Hematopoietic multipotent progenitor cell treated with erythropoietin and hydrocortisone succinate and interleukin-3 and kit ligand, for 8 days (in vitro differentiated cells): ENCODE results near the gene TSR3.

Experiments
- DNase-seq: peaks from one replicate; pipeline ENCODE4 v3.0.0-alpha.2; 2015

Gene TSR3

DNA sequence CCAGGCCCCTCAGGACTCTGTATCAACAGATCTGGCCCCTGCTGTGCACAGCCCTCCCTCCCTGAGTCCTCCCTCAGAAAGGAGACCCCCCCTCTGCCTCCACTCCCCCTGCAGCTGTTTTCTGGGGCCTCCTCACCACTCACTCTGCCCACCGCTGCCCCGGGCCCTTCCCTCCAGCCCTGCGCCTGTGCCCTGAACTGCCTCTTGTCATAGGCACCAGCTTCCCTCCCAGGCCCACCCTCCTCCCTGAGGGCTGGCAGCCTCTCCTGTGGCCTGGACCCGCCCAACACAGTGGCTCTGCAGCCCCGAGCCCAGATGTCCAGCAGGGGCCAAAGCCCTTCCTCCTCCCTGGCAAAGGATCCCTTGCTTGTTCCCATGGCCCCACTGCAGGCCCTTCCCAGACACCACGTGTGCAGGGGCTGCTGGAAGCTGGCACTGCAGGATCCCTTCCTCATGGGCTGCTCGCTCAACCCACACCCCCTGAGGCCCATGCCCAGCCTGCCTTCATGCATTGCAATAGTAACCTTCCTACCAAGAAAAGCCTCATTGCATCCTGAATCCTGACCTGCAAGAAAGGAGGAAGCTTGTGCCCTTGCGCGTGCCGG lies 25.8 kb upstream of the TSR3 start:
- DNase-seq = no peak

DNA sequence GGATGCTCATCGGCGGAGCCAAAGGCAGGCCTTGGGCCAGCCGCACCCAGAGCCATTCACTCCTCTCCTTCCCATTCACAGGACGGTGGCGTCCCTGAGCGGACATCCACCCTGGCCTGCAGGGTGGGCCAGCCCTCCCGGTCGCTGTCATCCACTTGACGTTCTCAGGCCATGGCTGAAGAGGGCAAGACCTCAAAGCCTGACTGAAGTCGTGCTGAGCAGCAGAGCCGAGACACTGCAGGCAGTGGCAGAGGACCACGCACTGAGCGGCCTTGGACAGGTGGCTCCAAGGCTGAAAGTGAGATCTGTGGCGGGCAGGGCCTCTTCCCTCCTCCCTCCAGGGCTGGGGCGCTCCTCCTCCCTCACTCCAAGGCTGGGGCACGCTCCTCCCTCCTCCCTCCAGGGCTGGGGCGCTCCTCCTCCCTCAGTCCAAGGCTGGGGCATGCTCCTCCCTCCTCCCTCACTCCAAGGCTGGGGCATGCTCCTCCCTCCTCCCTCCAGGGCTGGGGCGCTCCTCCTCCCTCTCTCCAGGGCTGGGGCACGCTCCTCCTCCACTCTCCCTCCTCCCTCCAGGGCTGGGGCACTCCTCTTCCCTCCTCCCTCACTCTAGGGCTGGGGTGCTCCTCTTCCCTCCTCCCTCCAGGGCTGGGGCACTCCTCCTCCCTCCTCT lies 24.2 kb upstream of the TSR3 start:
- DNase-seq = peak; percentile 42

DNA sequence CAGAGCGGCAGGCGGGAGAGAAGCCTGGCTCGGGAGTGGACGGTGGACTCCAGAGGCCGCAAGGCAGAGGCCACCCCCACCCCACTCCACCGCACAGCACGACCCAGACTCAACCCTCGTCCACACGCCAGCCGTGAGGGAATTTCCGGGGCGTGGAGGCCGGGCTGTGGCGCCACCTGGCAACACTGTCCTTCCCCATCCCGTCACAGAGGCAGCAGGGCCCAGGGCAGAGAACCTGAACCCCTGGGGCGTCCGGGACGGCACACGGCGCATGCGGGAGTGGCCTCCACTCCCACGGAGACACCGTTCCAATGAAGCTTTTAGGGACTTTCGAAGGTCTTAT lies 23.6 kb upstream of the TSR3 start:
- DNase-seq = no peak

DNA sequence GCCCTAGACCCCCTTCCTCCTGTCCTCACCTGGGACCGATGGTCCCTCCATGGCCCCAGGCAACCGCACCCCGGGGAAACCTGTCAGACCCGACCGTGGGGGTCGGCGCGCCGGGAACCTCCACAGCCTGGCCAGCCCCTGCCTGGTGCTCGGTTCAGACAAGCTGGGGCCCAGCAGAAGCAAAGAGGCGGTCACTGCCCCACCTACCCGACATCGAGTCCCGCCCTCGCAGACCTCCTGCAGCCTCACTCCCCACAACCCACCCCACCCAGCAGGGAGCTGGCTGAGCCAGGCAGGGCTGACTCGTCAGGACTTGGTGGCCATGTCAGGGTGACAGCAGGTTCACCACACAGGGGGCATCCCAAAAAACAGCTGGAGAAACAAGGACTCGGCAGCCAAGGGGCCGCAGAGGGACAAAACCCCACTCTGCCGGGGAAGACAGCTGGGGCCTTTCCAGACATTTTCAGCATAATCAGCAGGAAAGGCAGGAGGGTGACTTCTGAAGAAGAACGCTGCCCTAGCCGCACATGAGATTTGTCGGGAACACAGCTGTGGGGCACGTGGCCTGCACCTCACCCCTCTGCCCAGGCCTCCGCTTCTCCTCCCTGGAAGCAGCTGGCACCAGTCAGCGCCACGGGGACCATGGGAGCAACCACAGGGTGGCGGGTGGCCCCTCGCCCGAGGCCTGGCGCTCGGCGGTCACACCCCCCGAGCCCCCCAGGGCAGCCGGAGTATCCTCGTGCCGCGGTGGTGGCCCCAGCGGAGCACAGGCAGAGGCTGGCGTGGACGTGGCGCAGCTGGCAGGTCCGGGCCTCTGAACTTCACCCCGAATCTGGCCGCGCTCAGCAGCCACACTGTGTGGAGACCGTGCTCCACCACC lies 23.0 kb upstream of the TSR3 start:
- no peak for DNase-seq

DNA sequence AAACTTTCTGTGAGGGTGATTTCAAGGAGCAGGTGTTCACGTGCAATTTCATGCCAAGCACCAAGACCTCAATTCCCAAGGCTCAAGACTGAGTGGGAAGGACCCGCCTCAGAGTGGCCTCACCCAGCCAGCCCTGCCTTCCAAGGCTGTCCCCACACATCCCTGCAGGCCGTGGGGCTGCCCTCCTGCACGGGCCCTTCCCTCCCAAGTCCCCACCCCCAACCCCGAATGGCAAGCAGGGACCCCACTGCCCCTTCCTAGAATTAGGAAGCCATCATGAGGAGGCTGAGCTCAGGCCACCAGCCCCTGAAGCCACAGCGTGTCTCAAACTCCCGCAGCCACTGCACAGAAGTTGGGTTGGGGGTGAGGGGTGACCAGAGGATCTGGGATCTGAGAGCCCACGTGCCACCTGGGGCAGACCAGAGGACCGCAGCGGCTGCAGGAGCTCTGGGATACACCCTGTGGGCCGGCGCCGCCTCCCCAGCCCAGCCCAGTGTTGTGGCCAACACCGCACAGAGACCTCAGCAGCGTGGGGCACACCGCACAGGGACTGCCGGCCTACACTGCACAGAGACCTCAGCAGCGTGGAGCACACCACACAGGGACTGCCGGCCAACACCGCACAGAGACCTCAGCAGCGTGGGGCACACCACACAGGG lies 20.7 kb upstream of the TSR3 start:
- no peak for DNase-seq

DNA sequence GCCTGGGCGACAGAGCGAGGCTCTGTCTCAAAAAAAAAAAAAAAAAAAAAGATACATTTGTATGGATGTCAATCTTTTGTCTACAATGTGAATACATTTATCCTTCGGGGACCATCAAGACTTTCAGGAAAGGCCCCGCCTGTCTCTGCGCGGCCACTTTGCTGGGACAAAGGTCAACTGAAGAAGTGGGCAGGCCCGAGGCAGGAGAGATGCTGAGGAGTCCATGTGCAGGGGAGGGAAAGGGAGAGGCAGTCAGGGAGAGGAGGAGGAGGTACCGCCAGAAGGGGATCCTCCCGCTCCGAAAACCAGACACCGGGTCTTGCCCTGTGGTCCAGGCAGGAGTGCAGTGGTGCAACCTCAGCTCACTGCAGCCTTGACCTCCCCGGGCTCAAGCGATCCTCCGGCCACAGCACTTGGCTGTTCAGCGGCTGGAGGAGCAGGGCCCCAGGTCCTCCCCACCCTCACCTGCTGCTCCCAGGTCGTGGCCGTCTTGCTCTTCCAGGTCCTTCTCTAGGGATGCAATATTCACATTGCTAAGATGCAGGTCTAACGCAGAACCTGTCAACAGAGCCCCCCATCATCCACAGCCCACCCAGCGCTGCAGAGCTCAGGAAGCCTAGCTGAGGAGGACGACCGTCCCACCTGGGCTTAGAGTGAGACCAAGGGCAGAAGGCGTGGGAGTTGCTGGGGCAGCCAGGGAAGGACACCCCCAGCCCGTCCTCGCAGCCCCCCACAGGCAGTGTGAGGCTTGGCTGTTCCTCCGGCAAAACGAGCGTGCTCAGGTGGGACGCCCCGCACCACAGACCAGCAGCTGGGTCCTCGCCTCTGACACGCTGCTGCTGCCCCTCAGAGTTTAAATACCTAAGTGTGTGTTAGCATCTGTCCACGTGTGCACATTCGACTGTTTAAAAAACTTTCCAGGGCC lies 19.6 kb upstream of the TSR3 start:
- no peak for DNase-seq

DNA sequence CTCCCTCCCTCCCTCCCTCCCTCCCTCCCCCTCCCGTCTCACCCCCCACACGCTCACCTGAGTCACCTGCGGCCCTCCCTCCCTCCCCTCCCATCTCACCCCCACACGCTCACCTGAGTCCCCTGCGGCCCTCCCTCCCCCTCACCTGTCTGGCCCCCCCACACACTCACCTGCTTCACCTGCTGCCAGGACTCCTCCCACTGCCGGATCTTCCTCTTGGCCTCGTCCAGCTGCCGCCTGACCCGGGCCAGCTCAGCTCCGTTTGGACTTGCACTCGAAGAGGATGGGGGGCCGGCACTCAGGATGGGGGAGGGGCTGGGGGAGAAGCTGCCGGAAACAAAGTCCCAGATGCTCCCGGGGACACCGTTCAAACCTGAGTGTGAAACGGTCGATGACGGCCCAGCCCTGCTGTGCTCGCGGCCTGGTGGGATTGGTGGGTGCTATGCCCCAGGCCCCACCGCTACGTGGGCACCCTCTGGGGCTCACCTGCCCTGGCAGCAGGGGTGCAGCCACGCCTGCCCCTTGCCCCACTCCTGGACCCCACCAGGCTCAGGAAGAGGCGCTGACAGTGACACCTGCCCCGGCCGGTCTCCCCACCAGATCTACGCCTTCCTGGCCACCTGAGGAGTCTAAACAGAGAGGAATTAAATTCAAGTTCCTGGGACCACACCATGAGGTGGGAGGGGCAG lies 16.0 kb upstream of the TSR3 start:
- DNase-seq = no peak

DNA sequence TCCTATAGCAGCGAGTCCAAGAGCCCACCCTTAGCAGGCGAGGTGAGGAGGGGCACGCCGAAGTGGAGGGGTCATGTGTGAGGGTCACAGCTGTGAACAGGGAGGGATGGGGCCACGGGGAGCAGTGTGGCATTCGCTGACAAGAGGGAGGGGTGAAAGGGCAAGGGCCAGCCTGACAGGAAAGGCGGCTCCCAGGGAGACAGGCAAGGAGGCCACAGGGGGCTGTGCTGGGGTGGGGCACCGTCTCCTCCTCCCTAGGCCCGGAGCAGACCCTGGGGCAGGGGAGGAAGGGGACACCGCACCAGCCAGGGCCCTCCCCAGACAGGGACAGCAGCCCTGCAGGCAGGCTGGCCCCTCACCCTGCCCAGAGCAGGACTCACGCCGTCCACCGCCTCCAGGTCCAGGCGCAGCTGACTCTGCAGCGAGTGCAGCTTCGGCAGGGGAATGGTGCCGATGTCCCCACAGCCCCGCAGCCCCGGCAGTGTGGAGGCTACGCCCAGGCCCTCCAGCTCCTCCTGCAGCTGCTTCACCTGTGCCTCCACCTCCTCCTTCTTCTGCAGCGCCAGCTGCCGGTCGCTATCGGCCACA lies 15.1 kb upstream of the TSR3 start:
- no peak for DNase-seq

DNA sequence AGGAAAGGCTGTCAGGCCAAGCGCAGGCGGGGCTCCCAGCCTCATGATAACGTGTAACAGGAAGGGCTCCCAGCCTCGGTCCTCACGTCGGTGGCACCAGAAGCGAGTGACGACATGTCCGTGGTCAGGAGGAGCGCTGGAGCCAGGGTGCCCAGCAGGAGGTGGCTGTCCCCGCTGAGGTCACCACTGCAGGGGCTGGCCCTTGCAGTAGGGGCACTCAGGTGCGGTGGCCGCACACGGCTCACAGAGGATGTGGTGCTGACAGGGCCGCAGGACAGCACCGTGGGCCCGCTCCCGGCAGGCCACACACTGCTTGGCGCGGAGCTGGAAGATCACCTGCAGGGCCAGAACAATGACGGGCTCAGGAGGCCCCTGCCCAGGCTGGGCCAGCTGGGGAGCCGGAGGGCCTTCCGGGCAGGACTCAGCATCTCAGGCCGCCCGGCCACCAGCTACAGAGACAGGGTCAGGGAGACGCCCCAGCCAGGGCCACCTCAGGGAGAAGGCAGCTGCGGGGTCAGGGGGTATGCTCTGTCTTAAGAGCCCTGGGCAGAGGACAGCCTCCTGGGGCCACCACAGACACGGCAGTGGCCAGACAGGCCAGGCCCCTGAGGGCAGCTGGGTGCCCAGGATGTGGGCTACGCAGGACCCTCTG lies 14.5 kb upstream of the TSR3 start:
- DNase-seq = no peak

DNA sequence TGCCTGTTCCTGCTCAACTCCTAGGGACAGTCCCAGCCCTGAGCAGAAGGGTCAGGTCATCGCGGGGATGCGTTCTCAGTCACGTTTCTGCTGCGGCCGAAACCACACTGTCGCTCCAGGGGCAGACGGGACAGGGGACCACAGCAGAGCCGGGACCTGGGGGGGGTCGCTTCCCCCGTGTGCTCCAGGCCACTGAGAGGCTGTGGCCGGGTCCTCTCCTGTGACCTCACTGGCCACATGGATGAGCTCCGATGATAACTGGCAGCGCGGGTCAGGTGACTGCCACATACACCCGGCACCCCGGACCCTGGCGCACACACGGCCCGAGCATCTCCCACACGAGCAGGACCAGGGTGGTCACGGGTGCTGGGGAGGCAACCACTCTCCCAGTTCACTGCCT lies 12.8 kb upstream of the TSR3 start:
- no peak for DNase-seq

DNA sequence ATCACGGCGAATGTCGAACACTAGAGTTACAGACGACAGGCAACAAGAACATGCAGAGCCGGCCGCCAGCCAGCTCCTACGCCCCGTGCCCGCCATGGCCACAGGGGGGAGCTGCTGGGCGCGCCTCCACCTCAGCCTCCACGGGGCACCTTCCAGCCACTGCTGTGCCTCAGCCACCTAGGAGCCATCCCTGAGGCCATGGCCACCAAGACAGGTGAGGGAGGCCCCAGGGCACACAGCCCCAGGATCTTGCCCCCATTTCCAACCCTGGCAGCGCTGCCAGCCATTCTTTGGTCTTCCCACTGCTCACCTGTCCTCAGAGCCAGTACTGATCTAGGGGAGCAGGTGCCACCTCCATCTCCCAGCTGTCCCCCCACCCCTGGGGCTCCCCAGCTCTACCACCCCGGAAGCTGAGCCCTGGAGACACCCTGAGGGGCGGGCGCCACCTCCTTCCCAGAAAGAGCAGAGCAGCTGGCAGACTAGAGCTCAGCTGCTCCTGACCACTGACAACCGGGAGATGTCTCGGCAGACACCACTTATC lies 11.9 kb upstream of the TSR3 start:
- peak; percentile 61 for DNase-seq

DNA sequence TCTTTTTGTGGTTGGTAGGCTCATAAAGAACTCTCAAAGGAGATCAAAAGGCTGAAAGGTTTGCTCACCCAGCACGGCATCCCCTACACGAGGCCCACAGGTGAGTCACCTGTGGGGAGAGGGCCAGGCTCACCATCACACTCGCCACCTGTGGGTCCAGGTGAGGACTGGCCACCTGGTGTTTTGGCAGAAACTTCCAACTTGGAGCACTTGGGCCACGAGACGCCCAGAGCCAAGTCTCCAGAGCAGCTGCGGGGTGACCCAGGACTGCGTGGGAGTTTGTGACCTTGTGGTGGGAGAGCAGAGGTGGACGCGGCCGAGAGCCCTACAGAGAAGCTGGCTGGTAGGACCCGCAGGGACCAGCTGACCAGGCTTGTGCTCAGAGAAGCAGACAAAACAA lies 11.1 kb upstream of the TSR3 start:
- DNase-seq = no peak

DNA sequence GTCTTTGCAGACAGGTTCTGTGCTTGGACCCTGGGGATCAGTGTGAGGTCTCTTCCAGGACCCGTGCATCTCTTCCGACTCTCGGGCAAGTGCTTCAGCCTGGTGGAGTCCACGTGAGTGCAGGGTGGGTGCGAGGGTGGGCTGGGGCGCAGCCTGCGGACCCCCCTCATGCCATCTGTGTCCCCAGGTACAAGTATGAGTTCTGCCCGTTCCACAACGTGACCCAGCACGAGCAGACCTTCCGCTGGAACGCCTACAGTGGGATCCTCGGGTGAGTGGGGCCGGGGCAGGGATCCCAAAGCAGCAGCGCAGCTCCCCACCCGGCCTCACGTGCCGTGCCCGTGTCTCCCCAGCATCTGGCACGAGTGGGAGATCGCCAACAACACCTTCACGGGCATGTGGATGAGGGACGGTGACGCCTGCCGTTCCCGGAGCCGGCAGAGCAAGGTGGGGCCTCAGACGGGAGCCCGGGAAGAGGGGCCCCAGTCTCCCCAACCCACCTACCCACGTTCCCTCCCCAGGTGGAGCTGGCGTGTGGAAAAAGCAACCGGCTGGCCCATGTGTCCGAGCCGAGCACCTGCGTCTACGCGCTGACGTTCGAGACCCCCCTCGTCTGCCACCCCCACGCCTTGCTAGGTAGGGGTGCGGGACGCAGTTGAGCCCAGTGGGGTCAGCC lies 10.1 kb upstream of the TSR3 start:
- no peak for DNase-seq

DNA sequence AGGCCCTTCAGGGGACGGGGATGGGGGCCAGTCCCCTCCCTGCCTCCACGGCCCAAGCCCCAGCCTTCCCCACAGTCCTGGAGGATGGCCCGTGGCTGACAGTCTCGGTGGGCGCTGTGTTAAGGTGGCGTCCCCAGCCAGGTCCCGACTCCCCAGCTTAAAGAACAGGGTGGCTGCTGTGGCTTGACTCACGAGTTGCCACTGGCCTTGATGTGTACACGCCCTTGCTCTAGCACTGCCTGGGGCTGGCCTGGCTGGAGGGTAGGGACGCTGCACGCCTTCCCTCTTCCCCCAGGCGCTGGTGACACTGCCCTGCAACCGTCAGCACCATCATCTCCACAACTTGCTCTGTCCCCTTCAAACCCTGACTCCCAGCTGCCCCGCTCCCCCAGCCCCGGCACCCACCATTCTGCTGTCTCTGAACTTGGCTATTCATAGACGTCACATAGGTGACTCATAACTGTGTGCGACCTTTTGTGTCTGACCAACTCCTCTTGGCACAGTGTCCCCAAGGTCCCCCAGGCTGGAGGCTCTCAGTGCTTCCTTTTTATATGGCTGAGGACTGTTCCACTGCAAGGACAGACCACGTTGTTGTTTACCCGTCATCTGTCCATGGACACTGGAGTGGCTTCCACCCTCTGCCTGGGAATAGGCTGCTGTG lies 6.4 kb upstream of the TSR3 start:
- no peak for DNase-seq

DNA sequence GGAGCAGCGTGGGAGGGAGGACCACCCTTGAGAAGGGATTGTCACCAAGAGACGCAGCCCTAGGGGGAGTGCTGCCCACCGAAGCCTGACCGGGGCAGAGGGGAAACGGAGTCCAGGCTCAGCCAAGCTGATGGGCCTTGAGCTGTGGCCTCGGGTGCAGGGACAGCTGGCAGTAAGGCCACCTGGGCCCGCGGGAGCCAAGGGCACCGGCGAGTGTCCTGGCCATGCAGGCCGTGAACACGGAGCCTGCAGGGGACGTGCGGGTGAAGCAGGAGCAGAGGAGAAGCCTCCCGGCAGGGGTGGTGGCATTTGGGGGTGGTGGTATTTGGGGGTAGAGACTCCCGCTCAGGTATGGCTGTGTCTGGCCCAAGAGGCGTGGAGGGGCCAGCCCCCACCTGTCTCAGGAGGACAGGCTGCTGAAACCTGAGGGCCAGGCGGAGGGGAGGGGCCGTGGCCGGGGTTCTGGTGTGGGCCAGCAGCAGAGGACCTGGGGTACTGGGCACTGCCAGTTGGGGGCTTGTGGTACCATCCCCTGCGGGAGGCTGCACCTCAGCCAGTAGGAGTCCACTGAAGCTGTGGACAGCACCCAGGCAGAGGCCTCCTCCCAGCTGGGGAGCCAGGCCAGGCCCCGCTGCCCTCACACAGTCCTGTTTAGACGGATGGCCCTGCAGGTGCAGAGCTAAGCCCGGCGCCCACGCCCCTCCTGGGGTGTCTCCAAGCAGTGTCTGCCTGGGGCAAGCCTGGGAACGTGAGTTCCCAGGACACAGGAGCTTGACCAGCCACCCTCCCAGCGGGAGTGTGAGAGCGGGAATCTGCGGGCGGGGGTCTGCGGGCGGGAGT lies 4.6 kb upstream of the TSR3 start:
- DNase-seq = no peak

DNA sequence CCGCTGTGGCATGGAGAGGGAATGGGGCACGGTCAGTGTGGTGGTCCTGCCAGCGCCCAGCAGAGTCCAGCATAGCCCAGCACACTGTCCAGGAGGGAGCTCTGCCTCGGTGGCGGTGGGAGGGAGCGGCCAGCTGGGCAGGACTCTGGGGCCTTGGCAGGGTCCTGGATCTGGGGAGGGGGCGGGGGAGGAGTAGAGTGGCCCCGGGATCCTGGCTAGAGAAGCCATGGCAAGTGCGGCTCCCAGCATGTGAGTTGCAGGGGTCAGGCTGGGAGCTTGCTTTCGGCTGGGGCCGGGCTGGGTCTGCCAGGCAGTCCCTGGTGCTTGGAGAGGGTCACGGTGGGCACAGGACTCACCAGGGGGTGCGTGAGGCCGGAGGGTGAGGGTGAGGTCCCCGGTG lies 3.9 kb upstream of the TSR3 start:
- no peak for DNase-seq

DNA sequence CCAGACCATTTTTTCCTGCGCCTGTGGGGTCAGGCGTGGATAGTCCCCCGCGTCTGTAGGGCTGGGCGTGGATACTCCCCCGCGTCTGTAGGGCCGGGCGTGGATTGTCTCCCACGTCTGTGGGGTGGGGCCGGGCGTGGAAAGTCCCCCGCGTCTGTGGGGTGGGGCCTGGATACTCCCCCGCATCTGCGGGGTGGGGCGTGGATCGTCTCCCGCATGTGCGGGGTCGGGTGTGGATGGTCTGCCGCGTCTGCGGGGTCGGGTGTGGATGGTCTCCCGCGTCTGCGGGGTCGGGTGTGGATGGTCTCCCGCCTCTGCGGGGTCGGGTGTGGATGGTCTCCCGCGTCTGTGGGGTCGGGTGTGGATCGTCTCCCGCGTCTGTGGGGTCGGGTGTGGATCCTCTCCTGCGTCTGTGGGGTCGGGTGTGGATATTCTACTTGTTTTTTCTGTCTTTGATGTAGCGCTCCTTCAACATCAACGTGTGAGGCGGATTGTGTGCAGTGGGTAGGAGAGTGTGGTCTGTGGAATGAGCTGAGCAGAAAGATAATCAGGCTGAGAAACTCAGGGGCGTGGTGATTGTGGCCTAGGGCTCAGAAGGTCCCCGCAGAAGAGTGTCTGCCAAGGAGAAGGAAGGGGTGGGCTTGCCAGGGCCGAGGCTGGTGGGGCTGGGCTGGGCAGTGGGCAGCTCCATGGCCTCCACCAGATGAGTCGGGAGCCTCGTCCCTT lies 3.3 kb upstream of the TSR3 start:
- peak; percentile 70 for DNase-seq

DNA sequence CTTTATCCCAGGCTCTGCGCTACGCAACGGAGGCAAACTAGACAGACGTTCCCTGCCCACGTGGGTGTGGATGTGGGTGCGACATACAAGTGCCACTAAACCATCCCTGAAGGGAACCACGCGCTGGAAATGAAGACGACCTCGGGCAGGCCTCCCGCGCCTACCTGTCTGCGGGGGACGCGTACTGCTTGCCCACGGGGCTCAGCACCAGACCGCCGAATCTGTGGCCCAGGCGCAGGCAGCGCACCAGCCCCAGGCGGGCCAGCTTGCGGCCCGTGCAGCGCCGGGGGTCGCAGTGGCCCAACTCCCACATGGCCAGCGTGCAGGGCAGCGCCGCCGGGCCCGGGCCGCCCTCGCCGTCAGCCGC lies 480 bp downstream of the TSR3 start:
- peak; percentile 35 for DNase-seq
